Measurements from ENCODE around the gene HEBP2.
"Not testable (repeated sequence)": the region's sequence is repeated elsewhere in the genome, so short reads cannot be mapped to it uniquely, and the experiment has no call there.

The HEBP2 gene

GRCh38 chr6:138403801-138404665 lies at the start of gene HEBP2:
HEBP2 (plus strand) TSS chr6:138404223; CDS start chr6:138404496, 273 bp downstream.
- DNase-seq: peak; percentile 77

GRCh38 chr6:138357928-138358327 lies 46.1 kb upstream of the HEBP2 start:
- no peak for DNase-seq

GRCh38 chr6:138368684-138369083 lies 35.3 kb upstream of the HEBP2 start:
- not testable (repeated sequence) for DNase-seq

- DNase-seq: no peak
These were observed 33.2 kb upstream of the HEBP2 start for GRCh38 chr6:138370631-138371451.

GRCh38 chr6:138371452-138371711 lies 32.6 kb upstream of the HEBP2 start:
- no peak for DNase-seq

GRCh38 chr6:138371720-138372119 lies 32.3 kb upstream of the HEBP2 start:
- no peak for DNase-seq

GRCh38 chr6:138372711-138373463 lies 31.1 kb upstream of the HEBP2 start:
- DNase-seq: no peak

- no peak for DNase-seq
These were observed 29.8 kb upstream of the HEBP2 start for GRCh38 chr6:138374230-138374629.

- DNase-seq: no peak
These were observed 29.2 kb upstream of the HEBP2 start for GRCh38 chr6:138374815-138375214.

GRCh38 chr6:138377042-138377441 lies 27.0 kb upstream of the HEBP2 start:
- no peak for DNase-seq

- no peak for DNase-seq
These were observed 26.2 kb upstream of the HEBP2 start, which contains the start of gene SMIM28 for GRCh38 chr6:138377844-138378243. SMIM28 (plus strand) TSS chr6:138377905; CDS start chr6:138378073, 168 bp downstream.

- no peak for DNase-seq
These were observed 25.6 kb upstream of the HEBP2 start for GRCh38 chr6:138378463-138378862.

GRCh38 chr6:138382498-138383265 lies 21.3 kb upstream of the HEBP2 start:
- no peak for DNase-seq

GRCh38 chr6:138383776-138384175 lies 20.2 kb upstream of the HEBP2 start:
- DNase-seq: no peak

- DNase-seq: no peak
These were observed 17.1 kb upstream of the HEBP2 start for GRCh38 chr6:138386897-138387296.

GRCh38 chr6:138387577-138388368 lies 16.2 kb upstream of the HEBP2 start:
- no peak for DNase-seq

GRCh38 chr6:138389551-138389950 lies 14.5 kb upstream of the HEBP2 start:
- no peak for DNase-seq

GRCh38 chr6:138393871-138394783 lies 9.9 kb upstream of the HEBP2 start:
- DNase-seq: peak; percentile 35

- no peak for DNase-seq
These were observed 7.3 kb upstream of the HEBP2 start for GRCh38 chr6:138396709-138397108.

Data from suppressor macrophage treated with lipopolysaccharide for 4 hours (primary cell).